A172 (cell line): ENCODE results near the gene ITPRID2. TPM values are rescaled to one million over a fixed set of nuclear protein-coding genes. Genes with fewer than 3 reads are reported as not detected.
"Not testable (repeated sequence)": the region's sequence is repeated elsewhere in the genome, so short reads cannot be mapped to it uniquely, and the experiment has no call there.

ENCODE experiments used
- DNase-seq: peaks from one replicate; pipeline ENCODE4 v3.0.0-alpha.2; 2015; ENCODE audit warnings: low spot score
- total RNA-seq: library from RNA; depleted of rRNA; stranded (reverse); fragments of >200 nt; shearing (Covaris generic); gene quantifications from 2 replicates; pipeline ENCODE4 v1.2.3, GENCODE V29; 2014; rRNA removed

Gene ITPRID2
- total RNA-seq, 1 experiment from 2014 or later = 424 TPM

GRCh38 chr2:181959508-181959907, 68.0 kb downstream of the ITPRID2 start:
- DNase-seq = peak; percentile 13

- not testable (repeated sequence) for DNase-seq
Observed at GRCh38 chr2:181961167-181961566, 69.6 kb downstream of the ITPRID2 start.

- no peak for DNase-seq
Observed at GRCh38 chr2:181962142-181962541, 70.6 kb downstream of the ITPRID2 start.

- no peak for DNase-seq
Observed at GRCh38 chr2:181970160-181970794, 78.7 kb downstream of the ITPRID2 start.

GRCh38 chr2:181971032-181971431, 79.5 kb downstream of the ITPRID2 start:
- no peak for DNase-seq

GRCh38 chr2:181972431-181973170, 81.1 kb downstream of the ITPRID2 start:
- no peak for DNase-seq

GRCh38 chr2:181973171-181973783, 81.7 kb downstream of the ITPRID2 start:
- DNase-seq = no peak

- peak; percentile 76 for DNase-seq
Observed at GRCh38 chr2:181977661-181978350, 86.3 kb downstream of the ITPRID2 start.

GRCh38 chr2:181978351-181979150, 87.0 kb downstream of the ITPRID2 start:
- peak; percentile 13 for DNase-seq

Other genes with a start within 250 kb of the ITPRID2 start
- 0.71 and 1.2 TPM in 2 replicates for gene CERKL, start 234.6 kb upstream of the ITPRID2 start, total RNA-seq
- not detected in 2 replicates for gene NEUROD1, start 211.2 kb upstream of the ITPRID2 start, total RNA-seq
- gene PPP1R1C, start 94.1 kb downstream of the ITPRID2 start, total RNA-seq = 2.4 and 4.8 TPM in 2 replicates